Erythroblast (primary cell): ENCODE data around the gene INPPL1.
"Not testable (repeated sequence)": the region's sequence is repeated elsewhere in the genome, so short reads cannot be mapped to it uniquely, and the experiment has no call there.

Experiments
- DNase-seq, 2 experiments: peaks; one replicate each; lab custom pipeline; 2025; lab: John Stamatoyannopoulos, UW
- GATA1 ChIP-seq: IDR thresholded peaks from 2 replicates; pipeline ENCODE4 v1.6.1; 2011; ENCODE audit warnings: low read depth, mild to moderate bottlenecking, control low read depth, low read length, moderate library complexity
- POLR2A ChIP-seq: IDR thresholded peaks from 2 replicates; pipeline ENCODE4 v1.6.1; 2011; ENCODE audit warnings: mild to moderate bottlenecking, low read length

Gene INPPL1, protein sequence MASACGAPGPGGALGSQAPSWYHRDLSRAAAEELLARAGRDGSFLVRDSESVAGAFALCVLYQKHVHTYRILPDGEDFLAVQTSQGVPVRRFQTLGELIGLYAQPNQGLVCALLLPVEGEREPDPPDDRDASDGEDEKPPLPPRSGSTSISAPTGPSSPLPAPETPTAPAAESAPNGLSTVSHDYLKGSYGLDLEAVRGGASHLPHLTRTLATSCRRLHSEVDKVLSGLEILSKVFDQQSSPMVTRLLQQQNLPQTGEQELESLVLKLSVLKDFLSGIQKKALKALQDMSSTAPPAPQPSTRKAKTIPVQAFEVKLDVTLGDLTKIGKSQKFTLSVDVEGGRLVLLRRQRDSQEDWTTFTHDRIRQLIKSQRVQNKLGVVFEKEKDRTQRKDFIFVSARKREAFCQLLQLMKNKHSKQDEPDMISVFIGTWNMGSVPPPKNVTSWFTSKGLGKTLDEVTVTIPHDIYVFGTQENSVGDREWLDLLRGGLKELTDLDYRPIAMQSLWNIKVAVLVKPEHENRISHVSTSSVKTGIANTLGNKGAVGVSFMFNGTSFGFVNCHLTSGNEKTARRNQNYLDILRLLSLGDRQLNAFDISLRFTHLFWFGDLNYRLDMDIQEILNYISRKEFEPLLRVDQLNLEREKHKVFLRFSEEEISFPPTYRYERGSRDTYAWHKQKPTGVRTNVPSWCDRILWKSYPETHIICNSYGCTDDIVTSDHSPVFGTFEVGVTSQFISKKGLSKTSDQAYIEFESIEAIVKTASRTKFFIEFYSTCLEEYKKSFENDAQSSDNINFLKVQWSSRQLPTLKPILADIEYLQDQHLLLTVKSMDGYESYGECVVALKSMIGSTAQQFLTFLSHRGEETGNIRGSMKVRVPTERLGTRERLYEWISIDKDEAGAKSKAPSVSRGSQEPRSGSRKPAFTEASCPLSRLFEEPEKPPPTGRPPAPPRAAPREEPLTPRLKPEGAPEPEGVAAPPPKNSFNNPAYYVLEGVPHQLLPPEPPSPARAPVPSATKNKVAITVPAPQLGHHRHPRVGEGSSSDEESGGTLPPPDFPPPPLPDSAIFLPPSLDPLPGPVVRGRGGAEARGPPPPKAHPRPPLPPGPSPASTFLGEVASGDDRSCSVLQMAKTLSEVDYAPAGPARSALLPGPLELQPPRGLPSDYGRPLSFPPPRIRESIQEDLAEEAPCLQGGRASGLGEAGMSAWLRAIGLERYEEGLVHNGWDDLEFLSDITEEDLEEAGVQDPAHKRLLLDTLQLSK

DNA sequence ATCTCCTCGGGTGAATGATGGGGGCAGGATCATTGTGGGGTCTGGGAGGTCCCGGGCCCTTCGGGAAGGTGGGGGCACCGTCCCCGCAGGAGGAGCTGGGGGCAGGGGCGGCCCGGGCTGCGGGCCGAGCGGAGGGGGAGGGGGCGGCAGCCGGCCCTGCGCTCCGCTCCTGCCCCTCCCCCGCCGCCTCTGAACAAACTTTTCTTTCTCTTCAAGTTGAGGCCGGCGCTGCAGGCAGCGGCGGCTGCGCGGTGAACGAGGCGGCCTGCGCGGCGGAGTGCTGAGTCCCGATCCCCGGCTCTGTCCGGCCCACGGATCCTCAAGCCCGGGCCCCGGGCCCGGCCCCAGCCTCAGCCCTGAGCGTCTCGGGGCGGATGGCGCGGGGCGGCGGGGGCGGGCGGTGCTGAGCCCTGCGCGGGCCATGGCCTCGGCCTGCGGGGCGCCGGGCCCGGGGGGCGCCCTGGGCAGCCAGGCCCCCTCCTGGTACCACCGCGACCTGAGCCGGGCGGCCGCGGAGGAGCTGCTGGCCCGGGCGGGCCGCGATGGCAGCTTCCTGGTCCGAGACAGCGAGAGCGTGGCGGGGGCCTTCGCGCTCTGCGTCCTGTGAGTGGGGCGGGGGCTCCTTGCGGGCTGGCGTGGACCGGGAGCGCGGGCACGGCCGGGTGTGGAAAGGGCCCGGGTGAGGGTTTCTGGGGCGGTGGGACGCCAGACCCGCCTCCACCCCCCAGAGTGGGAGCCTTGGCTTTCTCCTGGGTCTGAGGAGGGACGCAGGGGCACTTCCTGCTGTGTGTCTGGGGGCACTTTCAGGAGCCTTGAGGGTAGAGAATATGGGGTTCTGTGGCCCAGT, at the start of gene INPPL1:
Gene INPPL1 (plus strand): TSS at position 204 of the 847 bp plus-strand sequence. CDS start 218 bp downstream, at position 422.
- peak; percentile 51 to 69 for DNase-seq
- no peak for TF ChIP-seq POLR2A
- no peak for TF ChIP-seq GATA1

DNA sequence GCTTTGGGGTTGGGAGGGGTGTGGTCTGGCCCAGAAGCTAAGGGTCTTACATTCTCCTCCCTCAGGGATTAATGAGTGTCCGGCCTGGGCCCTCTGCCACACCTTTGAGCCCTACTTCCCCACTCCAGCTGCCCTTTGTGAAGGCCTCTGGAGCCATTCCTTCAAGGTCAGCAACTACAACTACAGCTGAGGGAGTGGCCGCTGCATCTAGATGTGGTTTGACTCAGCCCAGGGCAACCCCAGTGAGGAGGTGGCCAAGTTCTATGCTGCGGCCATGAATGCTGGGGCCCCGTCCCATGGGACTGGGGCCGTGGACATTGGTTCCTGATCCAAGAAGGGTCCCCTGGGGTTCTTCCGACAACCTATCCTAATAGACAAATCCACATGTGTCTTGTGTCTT, 46.9 kb upstream of the INPPL1 start:
- TF ChIP-seq GATA1, result no peak
- DNase-seq, result no peak

DNA sequence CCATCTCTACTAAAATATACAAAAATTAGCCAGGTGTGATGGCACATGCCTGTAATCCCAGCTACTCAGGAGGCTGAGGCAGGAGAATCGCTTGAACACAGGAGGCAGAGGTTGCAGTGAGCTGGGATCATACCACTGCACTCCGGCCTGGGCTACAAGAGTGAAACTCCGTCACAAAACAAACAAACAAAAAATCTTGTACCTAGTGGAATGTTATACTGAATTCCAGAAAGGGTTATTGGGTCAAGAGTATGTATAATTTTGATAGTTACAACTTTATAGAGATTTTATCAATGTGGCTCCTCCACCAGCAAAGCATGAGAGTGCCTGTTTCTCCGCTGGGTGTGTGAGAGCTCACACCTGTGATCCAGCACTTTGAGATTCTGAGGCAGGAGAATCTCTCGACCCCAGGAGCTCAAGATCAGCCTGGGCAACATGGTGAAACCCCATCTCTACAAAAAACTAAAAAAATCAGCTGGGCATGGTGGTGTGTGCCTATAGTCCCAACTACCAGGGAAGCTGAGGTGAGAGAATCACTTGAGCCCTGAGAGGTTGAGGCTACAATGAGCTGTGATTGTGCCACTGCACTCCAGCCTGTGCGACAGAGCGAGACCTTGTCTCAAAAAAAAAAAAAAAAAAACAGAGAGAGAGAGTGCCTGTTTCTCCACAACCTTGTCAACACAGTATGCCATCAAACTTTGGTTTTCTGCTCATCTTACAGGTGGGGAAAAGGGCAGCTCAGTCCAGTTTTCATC, 45.3 kb upstream of the INPPL1 start:
- TF ChIP-seq GATA1 (no peak), POLR2A (no peak)
- no peak for DNase-seq

DNA sequence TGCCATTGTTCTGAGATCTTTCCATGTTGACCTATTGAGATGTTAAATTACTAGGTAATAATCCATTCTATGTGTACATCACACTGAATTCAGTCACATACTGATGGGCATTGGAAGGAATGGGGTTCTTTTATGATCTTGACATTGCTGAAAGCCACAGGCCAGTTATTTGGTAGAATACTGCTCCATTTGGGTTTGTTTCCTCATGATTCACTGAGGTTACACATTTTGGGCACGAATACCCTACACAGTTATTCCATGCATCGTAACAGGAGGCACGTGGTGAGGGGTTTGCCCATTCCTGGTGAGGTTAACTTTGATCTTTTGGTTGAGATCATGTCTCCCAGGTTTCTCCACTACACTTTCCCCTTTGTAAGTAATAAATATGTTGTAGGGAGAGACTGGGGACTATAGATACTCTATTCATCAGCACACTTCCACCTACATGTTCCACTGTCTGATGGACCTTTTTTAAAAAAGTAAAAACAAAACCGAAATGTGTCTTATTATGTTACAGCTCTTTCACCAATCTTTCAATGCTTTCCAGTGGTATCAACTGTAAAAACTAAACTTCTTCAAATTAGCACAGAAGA, 44.7 kb upstream of the INPPL1 start:
- DNase-seq, result no peak
- TF ChIP-seq POLR2A (no peak), GATA1 (no peak)

DNA sequence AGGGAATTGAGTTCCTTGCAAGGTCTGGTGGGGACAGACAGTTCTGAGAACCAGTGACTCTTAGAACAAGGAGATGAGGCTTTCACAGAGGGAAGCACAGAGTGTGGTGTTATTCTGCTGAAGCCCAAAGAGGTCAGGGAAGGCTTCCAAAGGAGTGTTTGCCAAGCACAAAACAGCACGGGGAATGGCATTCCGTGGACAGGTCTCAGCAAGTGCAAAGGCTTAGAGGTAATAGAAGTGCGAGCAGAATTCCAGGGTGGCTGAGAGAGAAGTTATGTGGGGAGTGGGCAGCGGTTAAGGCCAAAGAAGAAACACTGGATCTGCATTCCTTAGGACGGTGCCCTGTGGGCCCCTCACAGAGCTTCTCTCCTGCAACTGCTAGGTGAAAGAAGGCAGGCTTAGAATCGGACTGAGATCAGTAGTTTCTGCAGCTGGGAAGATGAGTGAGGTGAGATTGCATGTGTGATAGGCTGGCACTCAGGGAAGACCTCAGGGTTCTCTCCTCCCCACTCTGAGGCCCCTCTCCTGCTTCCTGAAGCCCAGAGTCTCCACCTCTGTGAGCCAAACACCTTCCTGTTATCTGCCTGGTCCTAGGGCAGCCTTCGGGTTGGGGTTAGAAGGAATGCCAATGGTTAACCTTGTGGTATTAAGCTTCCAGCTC, 43.5 kb upstream of the INPPL1 start:
- not testable (repeated sequence) for DNase-seq

DNA sequence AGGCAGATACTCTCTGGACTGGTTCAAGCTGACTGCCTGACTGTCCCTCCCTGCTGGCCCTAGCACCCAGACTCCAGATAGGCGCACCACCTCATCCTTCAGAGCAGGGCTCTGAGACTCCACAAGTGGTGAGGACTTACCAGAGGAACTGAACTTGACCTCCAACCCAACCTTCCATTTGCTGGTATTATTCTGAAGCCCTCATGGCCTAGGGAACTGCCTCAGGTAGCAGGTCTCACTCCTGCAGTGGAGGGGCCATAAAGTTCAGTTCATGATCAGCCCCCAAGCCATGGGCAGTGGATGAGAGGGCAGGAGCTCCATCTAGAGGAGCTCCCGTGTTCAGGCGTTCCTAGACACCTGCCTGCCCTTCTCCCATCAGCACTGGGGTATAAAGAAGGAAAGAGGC, 43.0 kb upstream of the INPPL1 start:
- DNase-seq, result peak; percentile 9 to 10

DNA sequence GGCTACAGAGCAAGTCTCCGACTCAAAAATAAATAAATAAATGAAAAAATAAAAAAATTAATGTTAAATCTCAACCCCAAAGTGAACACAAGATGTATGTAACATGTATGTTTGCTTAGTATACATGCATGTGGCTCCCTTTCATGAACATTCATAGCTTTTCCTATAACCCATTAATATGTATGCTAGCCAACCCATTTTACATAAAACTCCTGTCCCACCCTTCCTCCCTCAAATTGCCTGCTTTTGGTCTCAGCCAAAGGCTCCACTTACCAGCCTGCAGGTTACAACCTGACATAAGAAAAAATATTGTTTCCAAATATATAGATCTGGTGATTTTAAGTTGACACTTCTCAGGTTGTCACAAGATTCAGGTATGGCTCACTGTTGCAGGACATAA, 36.3 kb upstream of the INPPL1 start:
- no peak for DNase-seq
- TF ChIP-seq POLR2A, result no peak
- TF ChIP-seq GATA1, result no peak

DNA sequence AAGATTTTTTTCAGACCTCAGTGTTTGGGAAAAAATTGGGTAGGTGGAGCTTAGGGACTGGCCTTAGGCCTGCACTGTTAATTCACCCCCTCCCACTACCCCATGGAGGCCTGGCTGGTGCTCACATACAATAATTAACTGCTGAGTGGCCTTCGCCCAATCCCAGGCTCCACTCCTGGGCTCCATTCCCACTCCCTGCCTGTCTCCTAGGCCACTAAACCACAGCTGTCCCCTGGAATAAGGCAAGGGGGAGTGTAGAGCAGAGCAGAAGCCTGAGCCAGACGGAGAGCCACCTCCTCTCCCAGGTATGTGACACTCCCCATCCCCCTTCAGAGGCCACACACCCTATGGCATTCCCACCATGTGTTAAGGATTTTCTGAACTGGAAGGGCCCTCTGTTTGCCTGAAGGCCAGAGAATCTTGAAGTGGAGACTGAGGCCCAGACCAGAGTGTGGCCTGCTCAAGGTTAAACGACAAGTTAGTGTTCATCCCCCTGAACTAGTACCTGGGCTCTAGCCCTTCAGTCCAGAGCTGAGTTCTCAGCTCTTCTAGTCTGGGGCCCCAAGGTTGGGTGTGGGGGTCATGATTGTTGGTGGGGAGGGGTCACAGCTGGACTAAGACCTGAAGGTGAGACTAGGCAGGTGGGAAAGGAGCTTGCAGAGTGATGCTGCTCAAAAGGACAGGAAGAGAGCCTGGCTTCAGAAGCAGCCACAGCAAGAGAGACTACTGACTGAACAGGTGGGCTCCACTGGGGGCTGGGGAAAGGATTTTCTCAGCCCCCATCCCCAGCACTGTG, 34.9 kb upstream of the INPPL1 start:
- TF ChIP-seq GATA1, result no peak
- TF ChIP-seq POLR2A, result no peak
- DNase-seq, result no peak

GRCh38 chr11:72190631-72191071, 33.9 kb upstream of the INPPL1 start:
- DNase-seq, result no peak
- TF ChIP-seq GATA1 (no peak), POLR2A (no peak)

GRCh38 chr11:72191961-72192381, 32.6 kb upstream of the INPPL1 start, which contains the start of gene FOLR1:
FOLR1 (plus strand) TSS chr11:72192140; CDS start chr11:72192174, 34 bp downstream.
- no peak for TF ChIP-seq GATA1
- TF ChIP-seq POLR2A, result no peak
- DNase-seq, result no peak
